ENCODE measurements around the gene PPP1R16B. TPM values are rescaled to one million over a fixed set of nuclear protein-coding genes. Genes with fewer than 3 reads are reported as not detected.

PPP1R16B gene
- total RNA-seq, 4 donors from 2014 or later: 0.99 to 6.7 (median 3.6) TPM

DNA sequence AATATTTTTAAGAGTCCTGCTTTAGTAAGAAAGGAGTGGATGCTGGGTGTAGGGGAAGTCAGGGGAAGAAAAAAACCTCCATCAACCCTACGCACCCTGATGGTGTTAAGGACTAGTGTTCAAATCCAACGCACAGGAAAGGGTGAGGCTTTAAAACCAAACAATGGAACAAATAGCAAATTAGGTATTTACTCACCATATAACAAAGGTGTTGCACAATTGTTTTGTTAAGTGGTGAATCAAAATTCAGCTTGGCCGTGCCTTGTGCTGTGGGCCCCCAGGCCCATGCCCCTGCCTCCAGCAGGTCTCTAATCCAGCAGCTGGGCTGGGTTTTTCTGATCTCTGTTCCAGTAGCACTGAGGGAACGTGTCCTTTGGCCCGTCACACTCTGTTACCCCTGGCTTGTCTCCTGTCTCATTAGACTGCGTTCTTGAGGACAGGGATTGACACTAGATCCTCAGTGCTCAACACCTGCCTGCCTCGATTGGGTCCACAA is 132.5 kb downstream of the PPP1R16B start:
- H3K4me1 ChIP-seq: peaks cover 24 to 78% (median 55%) of the 10 kb centered on the region in 3 donors
- DNase-seq: no peak

DNA sequence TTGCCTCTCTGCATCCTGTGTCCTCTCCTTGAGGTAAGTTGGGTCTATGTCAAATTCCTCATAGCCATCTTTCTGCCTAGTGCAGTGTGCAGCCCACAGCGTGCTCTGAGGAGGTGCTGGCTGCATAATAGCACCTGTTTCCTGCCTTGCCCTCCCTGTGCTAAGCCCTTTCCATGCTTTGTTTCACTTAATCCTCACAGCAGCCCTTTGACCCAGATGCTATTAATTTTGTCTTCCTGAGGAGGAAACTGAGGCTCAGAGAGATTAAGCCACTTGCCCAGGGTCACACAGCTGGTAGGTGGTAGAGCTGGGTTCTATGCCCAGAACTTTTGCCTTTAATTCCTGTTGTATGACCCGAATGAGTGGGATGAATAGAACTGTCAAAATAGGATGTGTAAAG is 134.2 kb downstream of the PPP1R16B start:
- H3K9me3 ChIP-seq: no peaks in the 10 kb centered on the region
- TF ChIP-seq, protein P1, sequence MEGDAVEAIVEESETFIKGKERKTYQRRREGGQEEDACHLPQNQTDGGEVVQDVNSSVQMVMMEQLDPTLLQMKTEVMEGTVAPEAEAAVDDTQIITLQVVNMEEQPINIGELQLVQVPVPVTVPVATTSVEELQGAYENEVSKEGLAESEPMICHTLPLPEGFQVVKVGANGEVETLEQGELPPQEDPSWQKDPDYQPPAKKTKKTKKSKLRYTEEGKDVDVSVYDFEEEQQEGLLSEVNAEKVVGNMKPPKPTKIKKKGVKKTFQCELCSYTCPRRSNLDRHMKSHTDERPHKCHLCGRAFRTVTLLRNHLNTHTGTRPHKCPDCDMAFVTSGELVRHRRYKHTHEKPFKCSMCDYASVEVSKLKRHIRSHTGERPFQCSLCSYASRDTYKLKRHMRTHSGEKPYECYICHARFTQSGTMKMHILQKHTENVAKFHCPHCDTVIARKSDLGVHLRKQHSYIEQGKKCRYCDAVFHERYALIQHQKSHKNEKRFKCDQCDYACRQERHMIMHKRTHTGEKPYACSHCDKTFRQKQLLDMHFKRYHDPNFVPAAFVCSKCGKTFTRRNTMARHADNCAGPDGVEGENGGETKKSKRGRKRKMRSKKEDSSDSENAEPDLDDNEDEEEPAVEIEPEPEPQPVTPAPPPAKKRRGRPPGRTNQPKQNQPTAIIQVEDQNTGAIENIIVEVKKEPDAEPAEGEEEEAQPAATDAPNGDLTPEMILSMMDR (IDR thresholded peaks at IDR 0.05): no peak
- no peak for TF ChIP-seq POLR2A (IDR thresholded peaks at IDR 0.05)
- no peaks in the 10 kb centered on the region for H3K27me3 ChIP-seq
- peaks cover 0 to 36% (median 0%) of the 10 kb centered on the region in 3 donors for H3K36me3 ChIP-seq
- WGBS, 2 donors: 71 to 78% methylated on average over 2 of the region's 2 CpGs
- intact Hi-C loops (cut with DNase I): no loop called here
- DNase-seq: no peak
- peaks cover 24 to 67% (median 47%) of the 10 kb centered on the region in 3 donors for H3K4me1 ChIP-seq
- no peak overlapping the region for H3K4me3 ChIP-seq
- H3K27ac ChIP-seq: peak overlapping the region in 3 of 4 donors; percentile 4 to 48 (median 30)

More for the DNA sequence above, 132.5 kb downstream of the PPP1R16B start:
- TF ChIP-seq POLR2A (IDR thresholded peaks at IDR 0.05): no peak
- TF ChIP-seq, protein P1 (IDR thresholded peaks at IDR 0.05): no peak
- Histone ChIP-seq H3K9me3 (no peaks in the 10 kb centered on the region), H3K36me3 (peaks cover 0 to 20% (median 0%) of the 10 kb centered on the region in 3 donors), H3K27me3 (no peaks in the 10 kb centered on the region), H3K27ac (peak overlapping the region; percentile 16 to 78 (median 66)), H3K4me3 (no peak overlapping the region)
- 43 to 45% methylated on average over 7 of the region's 7 CpGs for WGBS, 2 donors
- intact Hi-C loops (cut with DNase I): no loop called here

DNA sequence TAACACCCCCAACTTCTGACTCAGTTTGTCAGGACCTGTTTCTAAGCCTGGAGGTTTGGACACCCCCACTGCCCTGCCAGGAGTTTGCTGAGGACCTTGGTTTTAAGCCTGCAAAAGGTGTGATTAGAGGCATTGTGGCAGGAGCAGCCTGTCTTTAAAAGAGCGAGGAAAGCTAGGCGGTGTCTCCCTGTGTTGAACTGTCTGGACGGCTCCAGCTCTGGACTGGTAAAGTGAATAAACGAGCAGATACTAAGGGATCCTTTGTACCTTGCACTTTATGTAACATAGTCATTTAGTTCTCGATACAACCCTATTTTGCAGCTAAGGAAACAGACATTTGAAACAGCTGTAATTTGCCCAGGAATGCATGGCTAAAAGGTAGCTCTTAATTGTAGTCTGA is 135.1 kb downstream of the PPP1R16B start:
- Histone ChIP-seq H3K4me1 (peaks cover 24 to 62% (median 39%) of the 10 kb centered on the region in 3 donors), H3K9me3 (no peaks in the 10 kb centered on the region), H3K36me3 (peaks cover 0 to 40% (median 0%) of the 10 kb centered on the region in 3 donors), H3K27ac (peak overlapping the region in 3 of 4 donors; percentile 4 to 48 (median 30)), H3K4me3 (no peak overlapping the region), H3K27me3 (no peaks in the 10 kb centered on the region)
- 71 to 80% methylated on average over 5 of the region's 5 CpGs for WGBS, 2 donors
- intact Hi-C loops (cut with DNase I): no loop called here
- DNase-seq: no peak
- TF ChIP-seq, protein P1 (IDR thresholded peaks at IDR 0.05): no peak
- no peak for TF ChIP-seq POLR2A (IDR thresholded peaks at IDR 0.05)

DNA sequence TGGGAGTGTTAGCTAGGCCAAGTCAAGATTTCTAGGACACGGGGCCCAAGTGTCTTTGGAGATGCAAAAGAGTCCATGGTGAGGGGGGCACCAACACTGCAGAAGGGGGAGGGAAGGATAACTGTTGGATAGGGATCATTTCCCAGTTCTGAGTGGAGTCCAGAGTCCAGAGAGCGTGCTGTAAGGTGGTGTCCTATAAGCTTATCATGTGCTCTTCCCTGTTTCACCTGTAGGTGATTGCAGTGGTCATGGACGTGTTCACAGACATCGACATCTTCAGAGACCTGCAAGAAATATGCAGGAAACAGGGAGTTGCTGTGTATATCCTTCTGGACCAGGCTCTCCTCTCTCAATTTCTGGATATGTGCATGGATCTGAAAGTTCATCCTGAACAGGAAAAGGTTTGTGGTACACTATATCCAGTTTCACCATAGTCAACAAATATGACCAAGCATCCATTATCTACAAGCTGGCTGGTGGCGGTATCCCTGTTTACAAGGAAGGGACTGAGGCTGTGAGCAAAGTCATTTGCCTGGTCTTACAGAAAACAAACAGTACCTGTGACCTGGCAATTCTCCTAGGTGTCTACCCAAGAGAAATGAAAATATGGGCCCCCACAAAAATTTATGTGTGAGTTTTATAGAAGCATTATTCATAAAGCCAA is 136.4 kb downstream of the PPP1R16B start:
- WGBS, 2 donors: 93% methylated on average over 5 of the region's 5 CpGs
- H3K9me3 ChIP-seq: no peaks in the 10 kb centered on the region
- intact Hi-C loops (cut with DNase I): no loop called here
- peaks cover 23 to 58% (median 29%) of the 10 kb centered on the region in 3 donors for H3K4me1 ChIP-seq
- peaks cover 0 to 40% (median 0%) of the 10 kb centered on the region in 3 donors for H3K36me3 ChIP-seq
- H3K27me3 ChIP-seq: no peaks in the 10 kb centered on the region
- TF ChIP-seq, protein P1 (IDR thresholded peaks at IDR 0.05): peak in 1 of 6 experiments; percentile 12
- no peak for TF ChIP-seq POLR2A (IDR thresholded peaks at IDR 0.05)
- no peak overlapping the region for H3K27ac ChIP-seq
- H3K4me3 ChIP-seq: no peak overlapping the region
- no peak for DNase-seq

DNA sequence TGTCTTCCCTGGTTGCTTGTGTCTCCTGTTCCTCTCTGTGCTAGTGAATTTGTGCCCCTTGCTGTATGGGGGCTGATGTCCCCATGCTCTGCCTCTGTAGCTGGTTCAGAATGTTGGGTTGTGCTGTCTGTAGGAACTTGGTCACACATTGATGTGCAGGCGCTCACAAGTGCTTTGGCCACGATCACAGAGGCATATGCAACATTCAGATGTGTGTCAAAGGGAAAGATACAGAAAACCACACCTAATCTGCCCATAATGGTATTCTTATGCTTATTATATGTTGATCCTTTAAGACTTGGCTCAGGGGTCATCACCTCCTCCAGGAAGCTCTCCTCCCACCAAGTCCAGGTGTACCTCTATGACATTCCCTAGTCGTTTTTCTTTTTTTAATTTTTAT is 139.5 kb downstream of the PPP1R16B start:
- intact Hi-C loops (cut with DNase I): no loop called here
- Histone ChIP-seq H3K27me3 (no peaks in the 10 kb centered on the region), H3K36me3 (peaks cover 0 to 55% (median 6%) of the 10 kb centered on the region in 3 donors), H3K27ac (peak overlapping the region in 1 of 4 donors; percentile 27), H3K9me3 (no peaks in the 10 kb centered on the region), H3K4me1 (peaks cover 2 to 43% (median 9%) of the 10 kb centered on the region in 3 donors), H3K4me3 (no peak overlapping the region)
- no peak for DNase-seq
- WGBS, 2 donors: 87 to 88% methylated on average over 3 of the region's 3 CpGs
- TF ChIP-seq, protein P1 (IDR thresholded peaks at IDR 0.05): no peak
- no peak for TF ChIP-seq POLR2A (IDR thresholded peaks at IDR 0.05)
